GM23248 (cell line): ENCODE data around the gene ATOH7. TPM values are rescaled to one million over a fixed set of nuclear protein-coding genes. Genes with fewer than 3 reads are reported as not detected.

Experiments used
- DNase-seq: peaks from one replicate; pipeline ENCODE4 v3.0.0-alpha.2; 2015
- H2AFZ ChIP-seq: fragments of 200-600 bp; sonication (generic); 2 replicates; pipeline ENCODE4 v1.6.1; 2016; ENCODE audit warnings: antibody characterized with exemption
- H3F3A ChIP-seq: fragments of 200-600 bp; sonication (generic); 2 replicates; pipeline ENCODE4 v1.6.1; 2016; ENCODE audit warnings: mild to moderate bottlenecking, antibody characterized with exemption, mixed run types; ENCODE audit not compliant: insufficient read depth
- H3K27ac ChIP-seq: fragments of 200-600 bp; sonication (generic); 2 replicates; pipeline ENCODE4 v1.5.1; 2016; ENCODE audit warnings: mild to moderate bottlenecking
- H3K27me3 ChIP-seq: fragments of 200-600 bp; sonication (generic); replicated peaks from 2 replicates; pipeline ENCODE4 v1.6.1; 2016; ENCODE audit warnings: mild to moderate bottlenecking; ENCODE audit not compliant: insufficient read depth
- H3K36me3 ChIP-seq: fragments of 200-600 bp; sonication (generic); 2 replicates; pipeline ENCODE4 v1.6.1; 2016; ENCODE audit warnings: low read depth, mild to moderate bottlenecking
- H3K4me1 ChIP-seq: fragments of 200-600 bp; sonication (generic); 2 replicates; pipeline ENCODE4 v1.6.1; 2016; ENCODE audit warnings: mild to moderate bottlenecking; ENCODE audit not compliant: insufficient read depth
- H3K4me2 ChIP-seq: fragments of 200-600 bp; sonication (generic); one replicate; pipeline ENCODE4 v1.6.1; 2016; ENCODE audit warnings: mild to moderate bottlenecking; ENCODE audit not compliant: unreplicated experiment
- H3K4me3 ChIP-seq: fragments of 200-600 bp; sonication (generic); 2 replicates; pipeline ENCODE4 v1.5.1; 2016; ENCODE audit warnings: mild to moderate bottlenecking
- H3K79me2 ChIP-seq: fragments of 200-600 bp; sonication (generic); 2 replicates; pipeline ENCODE4 v1.6.1; 2016; ENCODE audit warnings: mild to moderate bottlenecking; ENCODE audit not compliant: insufficient read depth
- H3K9ac ChIP-seq: fragments of 200-600 bp; sonication (generic); 2 replicates; pipeline ENCODE4 v1.6.1; 2016; ENCODE audit warnings: mild to moderate bottlenecking
- H3K9me2 ChIP-seq: fragments of 200-600 bp; sonication (generic); 2 replicates; pipeline ENCODE4 v1.6.1; 2016; ENCODE audit warnings: mixed run types, mild to moderate bottlenecking, moderate library complexity; ENCODE audit not compliant: insufficient read depth
- H3K9me3 ChIP-seq: fragments of 200-600 bp; sonication (generic); one replicate; pipeline ENCODE4 v1.6.1; 2017; ENCODE audit warnings: low read depth
- H4K20me1 ChIP-seq: fragments of 200-600 bp; sonication (generic); 2 replicates; pipeline ENCODE4 v1.6.0; 2016; ENCODE audit not compliant: insufficient read depth
- EZH2 ChIP-seq: fragments of 200-600 bp; sonication (generic); IDR thresholded peaks from 2 replicates; pipeline ENCODE4 v1.6.1; 2018; ENCODE audit warnings: antibody characterized with exemption, mild to moderate bottlenecking; ENCODE audit not compliant: insufficient read depth, poor library complexity, severe bottlenecking
- EZH2phosphoT487 ChIP-seq: fragments of 200-600 bp; sonication (generic); IDR thresholded peaks from 2 replicates; pipeline ENCODE4 v1.6.1; 2018; ENCODE audit warnings: antibody characterized with exemption, moderate library complexity, mild to moderate bottlenecking, low read depth; ENCODE audit not compliant: insufficient read depth
- WGBS, 2 experiments: methylation state at CpG; one replicate each; pipeline ENCODE4 v1.1.6; 2015 to 2017; ENCODE audit warnings: low lambda C conversion rate in 2 of 2, low coverage in 1 of 2; ENCODE audit errors: missing lambda C conversion rate in 2 of 2; 5-methylcytosine and 5-hydroxymethylcytosine counted together
- in situ Hi-C: fragments of 300-500 bp; cut with MboI; formaldehyde crosslinking; loops from 2 replicates; pipeline ENCODE4 v1.15.0; 2020
- polyA plus RNA-seq: library from polyadenylated mRNA; unstranded; fragments of >200 nt; fragmentation: Nextera tagmentation; extraction: Ambion mirVana; gene quantifications from 2 replicates; pipeline ENCODE4 v1.2.1, GENCODE V29; 2016
- total RNA-seq: library from RNA; depleted of rRNA; stranded (reverse); fragments of >200 nt; shearing (Covaris generic); gene quantifications from 2 replicates; pipeline ENCODE4 v1.2.3, GENCODE V29; 2014; rRNA removed

Gene ATOH7
- total and polyA plus RNA-seq, 2 experiments from 2014 or later = not detected

GRCh38 chr10:68185085-68185484 lies 46.8 kb downstream of the ATOH7 start:
- Histone ChIP-seq H3K9me3 (no peaks in the 10 kb centered on the region), H3K9me2 (no peaks in the 10 kb centered on the region), H3K27me3 (no peaks in the 10 kb centered on the region), H3K79me2 (no peaks in the 10 kb centered on the region), H3K4me3 (no peak overlapping the region), H3K4me1 (no peaks in the 10 kb centered on the region), H3K9ac (no peak overlapping the region), H4K20me1 (no peaks in the 10 kb centered on the region), H3F3A (no peaks in the 10 kb centered on the region), H2AFZ (no peak overlapping the region), H3K27ac (no peak overlapping the region), H3K36me3 (0 out of 2 replicates have a peak, but pooled peaks cover 4% of the 10 kb centered on the region), H3K4me2 (no peak overlapping the region)
- WGBS, 2 experiments = 34 to 46% methylated on average over 1 to 2 of the region's 2 CpGs
- DNase-seq = no peak
- in situ Hi-C loops = no loop called here
- TF ChIP-seq EZH2 = no peak
- no peak for TF ChIP-seq EZH2phosphoT487

GRCh38 chr10:68184546-68184945 lies 47.4 kb downstream of the ATOH7 start:
- no peaks in the 10 kb centered on the region for H4K20me1 ChIP-seq
- no peaks in the 10 kb centered on the region for H3K27me3 ChIP-seq
- H3K9ac ChIP-seq = no peak overlapping the region
- H3K4me2 ChIP-seq = no peak overlapping the region
- in situ Hi-C loops = no loop called here
- H3K4me3 ChIP-seq = no peak overlapping the region
- TF ChIP-seq EZH2 (no peak), EZH2phosphoT487 (no peak)
- H2AFZ ChIP-seq = no peak overlapping the region
- no peaks in the 10 kb centered on the region for H3K4me1 ChIP-seq
- H3K36me3 ChIP-seq = 0 out of 2 replicates have a peak, but pooled peaks cover 4% of the 10 kb centered on the region
- no peaks in the 10 kb centered on the region for H3K9me3 ChIP-seq
- no peaks in the 10 kb centered on the region for H3K79me2 ChIP-seq
- no peak for DNase-seq
- WGBS, 2 experiments = 77% methylated on average over 7 of the region's 7 CpGs
- no peaks in the 10 kb centered on the region for H3K9me2 ChIP-seq
- H3K27ac ChIP-seq = no peak overlapping the region
- H3F3A ChIP-seq = no peaks in the 10 kb centered on the region

Other genes with a start within 250 kb of the ATOH7 start
- gene HERC4, start 156.8 kb downstream of the ATOH7 start, total RNA-seq = 228 and 289 TPM in 2 replicates
- gene HERC4, start 156.8 kb downstream of the ATOH7 start, polyA plus RNA-seq = 116 and 127 TPM in 2 replicates
- gene MYPN, start 122.6 kb downstream of the ATOH7 start, total RNA-seq = 14.5 and 20.0 TPM in 2 replicates
- 8.8 and 9.2 TPM in 2 replicates for gene MYPN, start 122.6 kb downstream of the ATOH7 start, polyA plus RNA-seq
- 6.7 and 17.6 TPM in 2 replicates for gene HNRNPH3, start 100.0 kb upstream of the ATOH7 start, total RNA-seq
- gene HNRNPH3, start 100.0 kb upstream of the ATOH7 start, polyA plus RNA-seq = 122 and 124 TPM in 2 replicates
- gene PBLD, start 100.8 kb upstream of the ATOH7 start, total RNA-seq = 10.3 and 11.8 TPM in 2 replicates
- gene PBLD, start 100.8 kb upstream of the ATOH7 start, polyA plus RNA-seq = 7.6 and 8.3 TPM in 2 replicates
- 11.2 and 16.8 TPM in 2 replicates for gene RUFY2, start 175.2 kb upstream of the ATOH7 start, total RNA-seq
- 17.3 and 20.6 TPM in 2 replicates for gene RUFY2, start 175.2 kb upstream of the ATOH7 start, polyA plus RNA-seq
- gene DNA2, start 239.9 kb upstream of the ATOH7 start, total RNA-seq = 4.8 and 5.2 TPM in 2 replicates
- 1.6 and 1.8 TPM in 2 replicates for gene DNA2, start 239.9 kb upstream of the ATOH7 start, polyA plus RNA-seq